Nephron (organoid): Measurements from ENCODE around the gene TMPRSS5.

Experiments used
- H3K27ac Mint-ChIP-seq, 3 experiments: 2 replicates each; pipeline ENCODE4 v1.8.0; 2020; ENCODE audit warnings: mixed read lengths in 3 of 3, mild to moderate bottlenecking in 2 of 3, moderate library complexity in 1 of 3
- H3K27me3 Mint-ChIP-seq: 2 replicates; pipeline ENCODE4 v1.8.0; 2021; ENCODE audit warnings: low read depth, mild to moderate bottlenecking, moderate library complexity, mixed read lengths
- H3K36me3 Mint-ChIP-seq: 2 replicates; pipeline ENCODE4 v1.8.0; 2020; ENCODE audit warnings: low read depth, mixed read lengths
- H3K4me1 Mint-ChIP-seq: 2 replicates; pipeline ENCODE4 v1.8.0; 2020; ENCODE audit warnings: mixed read lengths
- H3K4me3 Mint-ChIP-seq, 3 experiments: 2 replicates each; pipeline ENCODE4 v1.8.0; 2020; ENCODE audit warnings: mild to moderate bottlenecking in 3 of 3, mixed read lengths in 3 of 3, moderate library complexity in 2 of 3
- H3K9me3 Mint-ChIP-seq: 2 replicates; pipeline ENCODE4 v1.8.0; 2020; ENCODE audit warnings: mixed read lengths
- TF ChIP-seq, protein P1 (sequence below), 3 experiments: fragments of 200-600 bp; sonication (generic); IDR thresholded peaks; one replicate each; pipeline ENCODE4 v1.5.0; 2021; ENCODE audit warnings: antibody characterized with exemption in 3 of 3; ENCODE audit not compliant: unreplicated experiment in 3 of 3

TMPRSS5 gene

GRCh38 chr11:113705871-113706655 is at the start of gene TMPRSS5:
TSS of gene TMPRSS5 (minus strand) at chr11:113706308. CDS start at chr11:113706224, 84 bp downstream.
- Mint-ChIP-seq H3K27me3 (no peaks in the 10 kb centered on the region), H3K9me3 (peaks cover 34% of the 10 kb centered on the region), H3K27ac (peak within 1 kb of the TSS in 2 of 3 experiments; percentile 29 to 37), H3K4me3 (peak within 1 kb of the TSS in 1 of 3 experiments; percentile 45), H3K36me3 (peaks cover 33% of the 10 kb centered on the region), H3K4me1 (no peaks in the 10 kb centered on the region)
- TF ChIP-seq, protein P1, sequence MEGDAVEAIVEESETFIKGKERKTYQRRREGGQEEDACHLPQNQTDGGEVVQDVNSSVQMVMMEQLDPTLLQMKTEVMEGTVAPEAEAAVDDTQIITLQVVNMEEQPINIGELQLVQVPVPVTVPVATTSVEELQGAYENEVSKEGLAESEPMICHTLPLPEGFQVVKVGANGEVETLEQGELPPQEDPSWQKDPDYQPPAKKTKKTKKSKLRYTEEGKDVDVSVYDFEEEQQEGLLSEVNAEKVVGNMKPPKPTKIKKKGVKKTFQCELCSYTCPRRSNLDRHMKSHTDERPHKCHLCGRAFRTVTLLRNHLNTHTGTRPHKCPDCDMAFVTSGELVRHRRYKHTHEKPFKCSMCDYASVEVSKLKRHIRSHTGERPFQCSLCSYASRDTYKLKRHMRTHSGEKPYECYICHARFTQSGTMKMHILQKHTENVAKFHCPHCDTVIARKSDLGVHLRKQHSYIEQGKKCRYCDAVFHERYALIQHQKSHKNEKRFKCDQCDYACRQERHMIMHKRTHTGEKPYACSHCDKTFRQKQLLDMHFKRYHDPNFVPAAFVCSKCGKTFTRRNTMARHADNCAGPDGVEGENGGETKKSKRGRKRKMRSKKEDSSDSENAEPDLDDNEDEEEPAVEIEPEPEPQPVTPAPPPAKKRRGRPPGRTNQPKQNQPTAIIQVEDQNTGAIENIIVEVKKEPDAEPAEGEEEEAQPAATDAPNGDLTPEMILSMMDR (IDR thresholded peaks at IDR 0.05; ENCODE audit: unreplicated experiment in 3 of 3): no peak

DNA sequence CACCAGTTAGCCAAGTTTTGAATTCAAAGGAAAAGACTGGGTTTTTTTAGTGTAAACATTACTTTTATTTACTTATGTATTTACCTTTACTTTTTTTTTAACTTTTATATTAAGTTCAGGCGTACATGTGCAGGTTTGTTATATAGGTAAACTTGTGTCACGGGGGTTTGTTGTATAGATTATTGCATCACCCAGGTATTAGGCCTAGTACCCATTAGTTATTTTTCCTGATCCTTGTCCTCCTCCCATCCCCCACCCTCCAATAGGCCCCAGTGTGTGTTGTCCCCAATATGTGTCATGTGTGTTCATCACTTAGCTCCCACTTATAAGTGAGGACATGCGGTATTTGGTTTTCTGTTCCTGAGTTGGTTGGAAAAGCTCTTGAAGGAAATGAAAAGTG is 46.8 kb upstream of the TMPRSS5 start:
- Mint-ChIP-seq H3K27ac (no peak overlapping the region), H3K4me1 (no peaks in the 10 kb centered on the region), H3K9me3 (peaks cover 8% of the 10 kb centered on the region)

GRCh38 chr11:113736323-113736722 is 30.2 kb upstream of the TMPRSS5 start:
- H3K9me3 Mint-ChIP-seq: no peaks in the 10 kb centered on the region
- H3K27me3 Mint-ChIP-seq: no peaks in the 10 kb centered on the region
- H3K27ac Mint-ChIP-seq: no peak overlapping the region
- TF ChIP-seq, protein P1 (IDR thresholded peaks at IDR 0.05; ENCODE audit: unreplicated experiment in 3 of 3): no peak
- H3K4me3 Mint-ChIP-seq: no peak overlapping the region
- peaks cover 18% of the 10 kb centered on the region for H3K4me1 Mint-ChIP-seq
- peaks cover 76% of the 10 kb centered on the region for H3K36me3 Mint-ChIP-seq

More for the DNA sequence above, 46.8 kb upstream of the TMPRSS5 start:
- Mint-ChIP-seq H3K4me3 (no peak overlapping the region), H3K27me3 (no peaks in the 10 kb centered on the region), H3K36me3 (peaks cover 47% of the 10 kb centered on the region)
- TF ChIP-seq, protein P1 (IDR thresholded peaks at IDR 0.05; ENCODE audit: unreplicated experiment in 3 of 3): no peak

- Mint-ChIP-seq H3K27ac (peak overlapping the region; percentile 36 to 85 (median 52)), H3K4me3 (no peak overlapping the region), H3K27me3 (no peaks in the 10 kb centered on the region), H3K9me3 (no peaks in the 10 kb centered on the region), H3K36me3 (peaks cover 44% of the 10 kb centered on the region), H3K4me1 (peaks cover 27% of the 10 kb centered on the region)
- TF ChIP-seq, protein P1 (IDR thresholded peaks at IDR 0.05; ENCODE audit: unreplicated experiment in 3 of 3): no peak
These were observed 26.0 kb upstream of the TMPRSS5 start for GRCh38 chr11:113732092-113732491.

DNA sequence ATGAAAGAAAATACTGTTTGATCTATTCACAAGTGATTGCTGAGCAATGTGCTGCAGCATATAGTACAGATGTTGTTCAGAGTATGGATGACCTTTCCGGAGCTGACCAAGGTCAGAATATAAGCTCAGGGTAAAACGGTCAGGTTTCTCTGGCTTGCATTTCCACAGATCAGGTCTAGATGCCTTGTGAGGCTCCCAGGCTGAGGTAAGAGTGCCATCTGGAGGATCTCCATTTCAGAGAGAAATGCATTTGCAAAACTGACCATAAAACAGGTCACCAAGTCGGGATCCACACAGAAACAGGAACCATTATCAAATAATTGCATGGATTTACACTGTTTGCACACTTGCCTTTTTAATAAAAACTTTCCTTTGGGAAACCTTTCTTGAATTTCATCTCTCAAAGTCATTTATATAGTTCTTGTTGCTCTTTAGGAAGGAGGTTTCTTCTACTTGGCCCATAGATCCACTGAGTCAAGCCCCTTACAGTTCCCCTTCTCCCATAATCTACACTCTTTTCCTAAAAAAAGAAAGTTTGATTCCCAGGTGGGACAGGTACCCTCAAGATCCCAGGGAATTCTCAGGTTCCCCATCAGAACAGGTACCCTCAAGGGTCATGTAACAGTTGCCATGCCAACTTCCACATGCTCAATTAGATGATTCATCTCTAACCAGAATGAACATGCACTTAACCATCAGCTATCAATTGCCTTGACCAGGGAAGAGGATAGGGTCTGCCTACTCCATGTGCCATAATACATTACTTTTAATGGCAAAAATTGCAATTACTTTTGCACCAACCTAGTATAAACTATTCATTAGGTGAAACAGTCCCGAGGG is 25.0 kb upstream of the TMPRSS5 start:
- H3K4me3 Mint-ChIP-seq: no peak overlapping the region
- H3K9me3 Mint-ChIP-seq: no peaks in the 10 kb centered on the region
- H3K4me1 Mint-ChIP-seq: peaks cover 27% of the 10 kb centered on the region
- TF ChIP-seq, protein P1 (IDR thresholded peaks at IDR 0.05; ENCODE audit: unreplicated experiment in 3 of 3): peak; percentile 69 to 85 (median 71)
- H3K27me3 Mint-ChIP-seq: no peaks in the 10 kb centered on the region
- no peak overlapping the region for H3K27ac Mint-ChIP-seq
- peaks cover 35% of the 10 kb centered on the region for H3K36me3 Mint-ChIP-seq
